Measurements from ENCODE around the gene C16orf87.

DNA sequence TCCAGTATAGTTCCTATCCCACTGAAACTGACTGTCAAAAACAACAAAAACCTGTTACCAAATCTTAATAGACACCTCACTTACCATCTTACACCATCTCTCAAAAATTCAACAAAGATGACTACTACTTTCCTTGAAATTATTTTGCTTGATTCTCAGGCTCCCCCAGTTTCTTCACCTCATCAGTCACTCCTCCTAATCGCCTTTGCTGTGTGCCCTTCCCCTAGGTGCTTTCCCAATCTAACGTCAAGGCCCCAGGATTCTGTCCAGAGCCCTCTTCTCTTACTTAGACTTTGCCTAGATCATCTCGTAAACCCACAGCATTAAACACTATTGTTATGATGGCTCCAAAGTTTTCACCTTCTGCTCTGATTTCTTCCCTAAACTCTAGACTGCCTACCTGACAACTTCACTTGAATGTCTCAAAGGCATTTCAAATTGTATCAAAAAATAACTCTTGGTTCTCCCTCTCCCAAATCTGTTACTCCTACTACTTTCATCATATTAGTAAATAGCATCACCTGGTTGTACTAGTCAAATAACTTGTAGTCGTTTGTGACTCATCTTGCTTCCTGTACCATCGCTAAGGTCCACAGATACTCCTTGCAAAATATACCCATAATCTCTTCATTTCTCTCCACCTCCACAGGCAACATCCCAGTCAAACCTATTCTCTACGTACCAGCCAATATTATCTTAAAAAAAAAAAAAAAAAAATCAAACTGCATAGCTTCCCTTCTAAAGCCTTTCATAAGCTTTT, 18.0 kb downstream of the C16orf87 start:
- TF ChIP-seq, protein P1, sequence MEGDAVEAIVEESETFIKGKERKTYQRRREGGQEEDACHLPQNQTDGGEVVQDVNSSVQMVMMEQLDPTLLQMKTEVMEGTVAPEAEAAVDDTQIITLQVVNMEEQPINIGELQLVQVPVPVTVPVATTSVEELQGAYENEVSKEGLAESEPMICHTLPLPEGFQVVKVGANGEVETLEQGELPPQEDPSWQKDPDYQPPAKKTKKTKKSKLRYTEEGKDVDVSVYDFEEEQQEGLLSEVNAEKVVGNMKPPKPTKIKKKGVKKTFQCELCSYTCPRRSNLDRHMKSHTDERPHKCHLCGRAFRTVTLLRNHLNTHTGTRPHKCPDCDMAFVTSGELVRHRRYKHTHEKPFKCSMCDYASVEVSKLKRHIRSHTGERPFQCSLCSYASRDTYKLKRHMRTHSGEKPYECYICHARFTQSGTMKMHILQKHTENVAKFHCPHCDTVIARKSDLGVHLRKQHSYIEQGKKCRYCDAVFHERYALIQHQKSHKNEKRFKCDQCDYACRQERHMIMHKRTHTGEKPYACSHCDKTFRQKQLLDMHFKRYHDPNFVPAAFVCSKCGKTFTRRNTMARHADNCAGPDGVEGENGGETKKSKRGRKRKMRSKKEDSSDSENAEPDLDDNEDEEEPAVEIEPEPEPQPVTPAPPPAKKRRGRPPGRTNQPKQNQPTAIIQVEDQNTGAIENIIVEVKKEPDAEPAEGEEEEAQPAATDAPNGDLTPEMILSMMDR (IDR thresholded peaks at IDR 0.05): no peak
- TF ChIP-seq POLR2AphosphoS5 (IDR thresholded peaks at IDR 0.05): no peak
